ENCODE data around the gene VPS51. TPM values are rescaled to one million over a fixed set of nuclear protein-coding genes. Genes with fewer than 3 reads are reported as not detected.

Gene VPS51
- total and polyA plus RNA-seq, 2 of the 13 experiments (the other 11 are each of a cell fraction or from before 2014, with no cell fraction given): 76.3 to 90.6 TPM

GRCh38 chr11:65121865-65122696, 26.1 kb downstream of the VPS51 start, which contains the start of the genes FAU and MRPL49 (continued):
- TF ChIP-seq ZNF407 (CRISPR knock-in tag; IDR thresholded peaks at IDR 0.05; ENCODE audit: not compliant biosample characterization) (no peak), SP1 (IDR thresholded peaks at IDR 0.05) (no peak), SP1 (CRISPR knock-in tag; IDR thresholded peaks at IDR 0.05) (peak; percentile 97), ZNF850 (CRISPR knock-in tag; conservative IDR thresholded peaks at IDR 0.05) (0 out of 2 replicates have a peak, but pooled peaks have one; percentile 55), PHB2 (IDR thresholded peaks at IDR 0.05; ENCODE audit: partially characterized antibody) (no peak), POLR2AphosphoS5 (IDR thresholded peaks at IDR 0.05; ENCODE audit: low read depth, low read length) (peak; percentile 90), MAFF (IDR thresholded peaks at IDR 0.05; ENCODE audit: low read depth, low read length) (no peak), MATR3 (CRISPR knock-in tag; IDR thresholded peaks at IDR 0.05) (no peak), DR1 (CRISPR knock-in tag; IDR thresholded peaks at IDR 0.05) (peak; percentile 99), HMGXB4 (CRISPR knock-in tag; IDR thresholded peaks at IDR 0.05; ENCODE audit: borderline replicate concordance in 1 of 2, low read depth in 1 of 2) (peak; percentile 84 to 87), ZNF138 (CRISPR knock-in tag; IDR thresholded peaks at IDR 0.05; ENCODE audit: low read depth) (peak; percentile 69), ZNF7 (CRISPR knock-in tag; IDR thresholded peaks at IDR 0.05) (no peak)
- TF ChIP-seq, protein P1, sequence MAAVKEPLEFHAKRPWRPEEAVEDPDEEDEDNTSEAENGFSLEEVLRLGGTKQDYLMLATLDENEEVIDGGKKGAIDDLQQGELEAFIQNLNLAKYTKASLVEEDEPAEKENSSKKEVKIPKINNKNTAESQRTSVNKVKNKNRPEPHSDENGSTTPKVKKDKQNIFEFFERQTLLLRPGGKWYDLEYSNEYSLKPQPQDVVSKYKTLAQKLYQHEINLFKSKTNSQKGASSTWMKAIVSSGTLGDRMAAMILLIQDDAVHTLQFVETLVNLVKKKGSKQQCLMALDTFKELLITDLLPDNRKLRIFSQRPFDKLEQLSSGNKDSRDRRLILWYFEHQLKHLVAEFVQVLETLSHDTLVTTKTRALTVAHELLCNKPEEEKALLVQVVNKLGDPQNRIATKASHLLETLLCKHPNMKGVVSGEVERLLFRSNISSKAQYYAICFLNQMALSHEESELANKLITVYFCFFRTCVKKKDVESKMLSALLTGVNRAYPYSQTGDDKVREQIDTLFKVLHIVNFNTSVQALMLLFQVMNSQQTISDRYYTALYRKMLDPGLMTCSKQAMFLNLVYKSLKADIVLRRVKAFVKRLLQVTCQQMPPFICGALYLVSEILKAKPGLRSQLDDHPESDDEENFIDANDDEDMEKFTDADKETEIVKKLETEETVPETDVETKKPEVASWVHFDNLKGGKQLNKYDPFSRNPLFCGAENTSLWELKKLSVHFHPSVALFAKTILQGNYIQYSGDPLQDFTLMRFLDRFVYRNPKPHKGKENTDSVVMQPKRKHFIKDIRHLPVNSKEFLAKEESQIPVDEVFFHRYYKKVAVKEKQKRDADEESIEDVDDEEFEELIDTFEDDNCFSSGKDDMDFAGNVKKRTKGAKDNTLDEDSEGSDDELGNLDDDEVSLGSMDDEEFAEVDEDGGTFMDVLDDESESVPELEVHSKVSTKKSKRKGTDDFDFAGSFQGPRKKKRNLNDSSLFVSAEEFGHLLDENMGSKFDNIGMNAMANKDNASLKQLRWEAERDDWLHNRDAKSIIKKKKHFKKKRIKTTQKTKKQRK (IDR thresholded peaks at IDR 0.05; ENCODE audit: low read length): no peak
